ENCODE measurements around the gene HLA-E. TPM values are rescaled to one million over a fixed set of nuclear protein-coding genes. Genes with fewer than 3 reads are reported as not detected.

HLA-E gene
- total and polyA plus RNA-seq, 2 of the 13 experiments (the other 11 are each of a cell fraction or from before 2014, with no cell fraction given): 45.2 to 90.4 TPM

DNA sequence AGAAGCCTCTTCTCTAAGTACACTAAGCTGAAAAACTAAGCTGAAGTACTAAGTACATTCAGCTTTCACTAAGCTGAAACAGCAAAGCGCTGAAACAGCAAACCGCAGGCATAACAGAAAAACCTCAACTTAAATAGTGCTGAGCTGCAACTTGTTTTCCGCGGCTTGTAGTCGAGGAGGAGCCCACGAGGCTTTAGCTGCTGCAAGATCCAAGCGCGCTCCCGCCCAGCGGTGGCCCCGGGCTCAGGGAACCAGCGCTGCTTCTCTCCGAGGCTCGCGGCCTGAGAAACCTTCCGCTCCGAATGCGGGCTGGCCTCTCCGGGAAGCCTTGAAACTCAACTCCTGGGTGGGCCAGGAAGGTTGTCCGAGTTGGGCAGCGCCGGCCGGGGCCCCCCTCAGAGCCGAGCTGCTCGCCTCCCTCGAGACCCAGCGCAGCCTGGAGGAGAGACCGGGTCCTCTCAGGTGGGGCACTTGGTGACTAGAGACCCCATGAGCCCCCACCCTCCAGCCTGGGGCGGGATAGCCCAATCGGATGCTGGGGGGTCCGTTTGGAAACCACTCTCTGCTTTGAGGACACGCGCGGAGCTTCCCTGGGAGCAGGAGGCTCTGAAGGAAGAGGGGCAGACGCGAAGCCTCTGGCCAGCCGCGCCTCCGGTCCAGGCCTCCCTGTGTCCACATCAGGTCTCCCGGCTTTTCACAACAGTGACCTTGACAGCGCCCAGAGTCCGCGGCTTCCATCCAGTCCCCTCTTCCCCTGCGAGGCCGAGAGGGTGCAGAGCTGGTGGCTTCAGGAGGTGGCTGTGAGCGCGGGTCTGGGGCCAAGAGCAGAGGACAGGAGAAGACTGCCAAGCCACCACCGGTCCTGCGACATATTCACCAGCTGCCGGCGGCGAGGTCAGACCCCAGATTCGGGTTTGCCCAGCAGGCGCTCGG, 38.1 kb upstream of the HLA-E start:
- Histone ChIP-seq H3K9ac (ENCODE audit: insufficient read depth, low read depth, low read length) (no peak overlapping the region), H3K9me3 (ENCODE audit: low read length) (no peaks in the 10 kb centered on the region), H3K4me3 (replicated peaks in 1 of 3; ENCODE audit: insufficient read depth in 1 of 3, low read depth in 2 of 3, low read length in 3 of 3) (peak overlapping the region in 1 of 3 experiments; percentile 49; a peak in 1 of 6 replicates), H3K27me3 (ENCODE audit: control insufficient read depth in 1 of 2, insufficient read depth in 2 of 2, low read length in 2 of 2) (peaks cover 23 to 77% of the 10 kb centered on the region in 2 experiments; a peak in 4 of 5 replicates), H3K36me3 (replicated peaks in 1 of 2; ENCODE audit: control insufficient read depth in 1 of 2, insufficient read depth in 2 of 2, low read length in 2 of 2) (no peaks in the 10 kb centered on the region), H3K79me2 (ENCODE audit: insufficient read depth, low read length) (no peaks in the 10 kb centered on the region), H2AFZ (ENCODE audit: low read length) (no peak overlapping the region), H3K27ac (ENCODE audit: extremely low read length, insufficient read depth, low read length) (no peak overlapping the region), H4K20me1 (ENCODE audit: insufficient read depth, low read length) (no peaks in the 10 kb centered on the region; the same call in 1 of the 2 replicates), H3K4me2 (ENCODE audit: low read depth, low read length) (peak overlapping the region; percentile 58), H3K4me1 (ENCODE audit: insufficient read depth, low read length) (peaks cover 17% of the 10 kb centered on the region)
- DNase-seq (ENCODE audit: low spot score) (peak; percentile 39), ATAC-seq (peak; percentile 66), FAIRE-seq (no peak)
- BruUV-seq (replicated peaks): no TSS peak
- 14% methylated on average over 34 of the region's 55 CpGs for WGBS (ENCODE audit: low lambda C conversion rate)
- intact Hi-C loops (cut with micrococcal nuclease; ENCODE audit: unreplicated experiment): no loop called here
- in situ Hi-C loops (cut with HindIII; ENCODE audit: extremely low pct_ligation_motif_present, low pct_unique_long_range_greater_than_20kb): loop anchor here (25.0 kb wide), 1 partner anchor 636 kb away; no protein-coding TSS in a partner anchor
- CTCF ChIA-PET (ENCODE audit: low intra/inter-chr PET ratio, low total read pairs): no interaction called here
- POLR2A ChIA-PET: no interaction called here
- peak; percentile 27; the same call in 1 of the 2 replicates for TF ChIP-seq GABPB1 (CRISPR knock-in tag; IDR thresholded peaks at IDR 0.05)
- TF ChIP-seq, protein P1, sequence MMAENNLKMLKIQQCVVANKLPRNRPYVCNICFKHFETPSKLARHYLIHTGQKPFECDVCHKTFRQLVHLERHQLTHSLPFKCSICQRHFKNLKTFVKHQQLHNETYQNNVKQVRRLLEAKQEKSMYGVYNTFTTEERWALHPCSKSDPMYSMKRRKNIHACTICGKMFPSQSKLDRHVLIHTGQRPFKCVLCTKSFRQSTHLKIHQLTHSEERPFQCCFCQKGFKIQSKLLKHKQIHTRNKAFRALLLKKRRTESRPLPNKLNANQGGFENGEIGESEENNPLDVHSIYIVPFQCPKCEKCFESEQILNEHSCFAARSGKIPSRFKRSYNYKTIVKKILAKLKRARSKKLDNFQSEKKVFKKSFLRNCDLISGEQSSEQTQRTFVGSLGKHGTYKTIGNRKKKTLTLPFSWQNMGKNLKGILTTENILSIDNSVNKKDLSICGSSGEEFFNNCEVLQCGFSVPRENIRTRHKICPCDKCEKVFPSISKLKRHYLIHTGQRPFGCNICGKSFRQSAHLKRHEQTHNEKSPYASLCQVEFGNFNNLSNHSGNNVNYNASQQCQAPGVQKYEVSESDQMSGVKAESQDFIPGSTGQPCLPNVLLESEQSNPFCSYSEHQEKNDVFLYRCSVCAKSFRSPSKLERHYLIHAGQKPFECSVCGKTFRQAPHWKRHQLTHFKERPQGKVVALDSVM (CRISPR knock-in tag; IDR thresholded peaks at IDR 0.05): peak; percentile 99
- TF ChIP-seq, protein P2, sequence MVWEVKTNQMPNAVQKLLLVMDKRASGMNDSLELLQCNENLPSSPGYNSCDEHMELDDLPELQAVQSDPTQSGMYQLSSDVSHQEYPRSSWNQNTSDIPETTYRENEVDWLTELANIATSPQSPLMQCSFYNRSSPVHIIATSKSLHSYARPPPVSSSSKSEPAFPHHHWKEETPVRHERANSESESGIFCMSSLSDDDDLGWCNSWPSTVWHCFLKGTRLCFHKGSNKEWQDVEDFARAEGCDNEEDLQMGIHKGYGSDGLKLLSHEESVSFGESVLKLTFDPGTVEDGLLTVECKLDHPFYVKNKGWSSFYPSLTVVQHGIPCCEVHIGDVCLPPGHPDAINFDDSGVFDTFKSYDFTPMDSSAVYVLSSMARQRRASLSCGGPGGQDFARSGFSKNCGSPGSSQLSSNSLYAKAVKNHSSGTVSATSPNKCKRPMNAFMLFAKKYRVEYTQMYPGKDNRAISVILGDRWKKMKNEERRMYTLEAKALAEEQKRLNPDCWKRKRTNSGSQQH (CRISPR knock-in tag; IDR thresholded peaks at IDR 0.05; ENCODE audit: low read depth): no peak
- TF ChIP-seq TCF12 (IDR thresholded peaks at IDR 0.05): no peak
- TF ChIP-seq TCF12 (CRISPR knock-in tag; IDR thresholded peaks at IDR 0.05): no peak
- TF ChIP-seq ZNF781 (CRISPR knock-in tag; IDR thresholded peaks at IDR 0.05; ENCODE audit: borderline replicate concordance, not compliant biosample characterization): peak; percentile 19
- TF ChIP-seq, protein P3, sequence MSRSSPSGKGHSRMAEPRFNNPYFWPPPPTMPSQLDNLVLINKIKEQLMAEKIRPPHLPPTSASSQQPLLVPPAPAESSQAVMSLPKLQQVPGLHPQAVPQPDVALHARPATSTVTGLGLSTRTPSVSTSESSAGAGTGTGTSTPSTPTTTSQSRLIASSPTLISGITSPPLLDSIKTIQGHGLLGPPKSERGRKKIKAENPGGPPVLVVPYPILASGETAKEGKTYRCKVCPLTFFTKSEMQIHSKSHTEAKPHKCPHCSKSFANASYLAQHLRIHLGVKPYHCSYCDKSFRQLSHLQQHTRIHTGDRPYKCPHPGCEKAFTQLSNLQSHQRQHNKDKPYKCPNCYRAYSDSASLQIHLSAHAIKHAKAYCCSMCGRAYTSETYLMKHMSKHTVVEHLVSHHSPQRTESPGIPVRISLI (CRISPR knock-in tag; IDR thresholded peaks at IDR 0.05; ENCODE audit: borderline replicate concordance): no peak
- TF ChIP-seq ZBTB38 (CRISPR knock-in tag; IDR thresholded peaks at IDR 0.05): no peak
- TF ChIP-seq, protein P4, sequence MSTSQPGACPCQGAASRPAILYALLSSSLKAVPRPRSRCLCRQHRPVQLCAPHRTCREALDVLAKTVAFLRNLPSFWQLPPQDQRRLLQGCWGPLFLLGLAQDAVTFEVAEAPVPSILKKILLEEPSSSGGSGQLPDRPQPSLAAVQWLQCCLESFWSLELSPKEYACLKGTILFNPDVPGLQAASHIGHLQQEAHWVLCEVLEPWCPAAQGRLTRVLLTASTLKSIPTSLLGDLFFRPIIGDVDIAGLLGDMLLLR (CRISPR knock-in tag; IDR thresholded peaks at IDR 0.05): peak; percentile 17; the same call in 1 of the 2 replicates
- TF ChIP-seq ZNF235 (CRISPR knock-in tag; IDR thresholded peaks at IDR 0.05; ENCODE audit: borderline replicate concordance): peak; percentile 63; the same call in 1 of the 2 replicates
- 0 out of 2 replicates have a peak, but pooled peaks have one; percentile 29 for TF ChIP-seq RNF2 (conservative IDR thresholded peaks at IDR 0.05; ENCODE audit: low read depth)
- TF ChIP-seq, protein P5, sequence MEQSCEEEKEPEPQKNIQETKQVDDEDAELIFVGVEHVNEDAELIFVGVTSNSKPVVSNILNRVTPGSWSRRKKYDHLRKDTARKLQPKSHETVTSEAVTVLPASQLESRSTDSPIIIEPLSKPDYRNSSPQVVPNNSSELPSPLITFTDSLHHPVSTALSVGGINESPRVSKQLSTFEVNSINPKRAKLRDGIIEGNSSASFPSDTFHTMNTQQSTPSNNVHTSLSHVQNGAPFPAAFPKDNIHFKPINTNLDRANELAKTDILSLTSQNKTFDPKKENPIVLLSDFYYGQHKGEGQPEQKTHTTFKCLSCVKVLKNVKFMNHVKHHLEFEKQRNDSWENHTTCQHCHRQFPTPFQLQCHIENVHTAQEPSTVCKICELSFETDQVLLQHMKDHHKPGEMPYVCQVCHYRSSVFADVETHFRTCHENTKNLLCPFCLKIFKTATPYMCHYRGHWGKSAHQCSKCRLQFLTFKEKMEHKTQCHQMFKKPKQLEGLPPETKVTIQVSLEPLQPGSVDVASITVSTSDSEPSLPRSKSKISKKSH (CRISPR knock-in tag; IDR thresholded peaks at IDR 0.05; ENCODE audit: borderline replicate concordance): peak; percentile 18; the same call in 1 of the 2 replicates
